MCF 10A (cell line): Measurements from ENCODE around the gene NUTF2. TPM values are rescaled to one million over a fixed set of nuclear protein-coding genes. Genes with fewer than 3 reads are reported as not detected.

Experiments used
- BruUV-seq: library from RNA; stranded (reverse); fragments of 400-500 nt; replicated peaks from 2 replicates; lab custom pipeline; 2021; lab: Mats Ljungman, UMichigan
- CTCF ChIA-PET: fragments of 300-600 bp; sonication (Branson Sonifier 250); formaldehyde crosslinking; extraction: SDS; loops from one replicate; lab custom pipeline; 2021; ENCODE audit warnings: antibody characterized with exemption, inconsistent platforms; lab: Yijun Ruan, JAX
- POLR2A ChIA-PET: fragments of 300-600, 350-650 bp; sonication (Branson Sonifier 250); formaldehyde crosslinking; extraction: SDS; loops from one replicate; lab custom pipeline; 2020; ENCODE audit warnings: antibody characterized with exemption, inconsistent platforms; lab: Yijun Ruan, JAX
- DNase-seq: peaks from one replicate; pipeline ENCODE4 v3.0.0-alpha.2; 2018; ENCODE audit not compliant: unreplicated experiment
- H3K27ac Mint-ChIP-seq: one replicate; pipeline ENCODE4 v1.8.0; 2022; ENCODE audit warnings: mild to moderate bottlenecking, low read depth, mixed read lengths; ENCODE audit not compliant: unreplicated experiment
- H3K27me3 Mint-ChIP-seq: one replicate; pipeline ENCODE4 v1.8.0; 2022; ENCODE audit warnings: mixed read lengths; ENCODE audit not compliant: insufficient read depth, unreplicated experiment
- H3K36me3 Mint-ChIP-seq: one replicate; pipeline ENCODE4 v1.8.0; 2022; ENCODE audit warnings: mild to moderate bottlenecking, moderate library complexity, mixed read lengths; ENCODE audit not compliant: insufficient read depth, unreplicated experiment
- H3K4me1 Mint-ChIP-seq: one replicate; pipeline ENCODE4 v1.8.0; 2022; ENCODE audit warnings: mixed read lengths; ENCODE audit not compliant: insufficient read depth, unreplicated experiment
- H3K4me3 Mint-ChIP-seq: one replicate; pipeline ENCODE4 v1.8.0; 2022; ENCODE audit warnings: mild to moderate bottlenecking, moderate library complexity, mixed read lengths; ENCODE audit not compliant: unreplicated experiment
- H3K9me3 Mint-ChIP-seq: one replicate; pipeline ENCODE4 v1.8.0; 2022; ENCODE audit warnings: mixed read lengths; ENCODE audit not compliant: unreplicated experiment
- intact Hi-C: fragments of 100-400 bp; cut with micrococcal nuclease; formaldehyde crosslinking; loops from 2 replicates; pipeline ENCODE4 v1.14.1; 2022
- total RNA-seq: library from RNA; stranded (reverse); gene quantifications from 2 replicates; pipeline ENCODE4 v1.2.3, GENCODE V29; 2022
- TF ChIP-seq, protein P1 (sequence below): fragments of 200-600 bp; IDR thresholded peaks from one replicate; pipeline ENCODE4 v1.8.0; 2022; ENCODE audit warnings: antibody characterized with exemption, mild to moderate bottlenecking; ENCODE audit not compliant: unreplicated experiment

NUTF2 gene
- total RNA-seq, 1 experiment from 2014 or later = 133 TPM

DNA sequence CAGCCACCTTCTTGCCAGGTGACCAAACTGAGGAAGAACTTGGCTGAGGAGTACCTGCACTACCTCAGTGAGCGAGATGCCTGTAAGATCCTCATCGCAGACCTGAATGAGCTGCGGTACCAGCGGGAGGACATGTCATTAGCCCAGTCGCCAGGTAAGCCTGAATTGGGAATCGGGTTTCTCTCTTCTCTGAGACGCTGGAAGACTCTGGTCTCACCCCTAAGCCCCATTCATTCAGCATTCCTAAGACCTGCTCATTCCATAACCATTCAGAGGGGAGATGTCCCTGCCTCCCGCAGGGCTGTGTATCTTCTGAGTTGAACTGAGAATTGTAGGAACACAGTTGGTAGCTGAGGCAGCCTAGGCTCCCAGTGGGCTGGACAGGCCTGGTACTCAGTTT lies 21.6 kb upstream of the NUTF2 start:
- H3K9me3 Mint-ChIP-seq = no peaks in the 10 kb centered on the region
- no peak overlapping the region for H3K4me3 Mint-ChIP-seq
- no peaks in the 10 kb centered on the region for H3K27me3 Mint-ChIP-seq
- ChIA-PET CTCF (interaction anchor here (0.6 to 3.7 kb wide), 5 partner anchors 9 to 330 kb away, joined by 3 to 34 read pairs (median 3); no protein-coding TSS in a partner anchor), POLR2A (no interaction called here)
- intact Hi-C loops = no loop called here
- H3K36me3 Mint-ChIP-seq = no peaks in the 10 kb centered on the region
- no peak for DNase-seq
- BruUV-seq = no TSS peak
- H3K4me1 Mint-ChIP-seq = no peaks in the 10 kb centered on the region
- no peak overlapping the region for H3K27ac Mint-ChIP-seq
- TF ChIP-seq, protein P1, sequence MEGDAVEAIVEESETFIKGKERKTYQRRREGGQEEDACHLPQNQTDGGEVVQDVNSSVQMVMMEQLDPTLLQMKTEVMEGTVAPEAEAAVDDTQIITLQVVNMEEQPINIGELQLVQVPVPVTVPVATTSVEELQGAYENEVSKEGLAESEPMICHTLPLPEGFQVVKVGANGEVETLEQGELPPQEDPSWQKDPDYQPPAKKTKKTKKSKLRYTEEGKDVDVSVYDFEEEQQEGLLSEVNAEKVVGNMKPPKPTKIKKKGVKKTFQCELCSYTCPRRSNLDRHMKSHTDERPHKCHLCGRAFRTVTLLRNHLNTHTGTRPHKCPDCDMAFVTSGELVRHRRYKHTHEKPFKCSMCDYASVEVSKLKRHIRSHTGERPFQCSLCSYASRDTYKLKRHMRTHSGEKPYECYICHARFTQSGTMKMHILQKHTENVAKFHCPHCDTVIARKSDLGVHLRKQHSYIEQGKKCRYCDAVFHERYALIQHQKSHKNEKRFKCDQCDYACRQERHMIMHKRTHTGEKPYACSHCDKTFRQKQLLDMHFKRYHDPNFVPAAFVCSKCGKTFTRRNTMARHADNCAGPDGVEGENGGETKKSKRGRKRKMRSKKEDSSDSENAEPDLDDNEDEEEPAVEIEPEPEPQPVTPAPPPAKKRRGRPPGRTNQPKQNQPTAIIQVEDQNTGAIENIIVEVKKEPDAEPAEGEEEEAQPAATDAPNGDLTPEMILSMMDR = no peak

DNA sequence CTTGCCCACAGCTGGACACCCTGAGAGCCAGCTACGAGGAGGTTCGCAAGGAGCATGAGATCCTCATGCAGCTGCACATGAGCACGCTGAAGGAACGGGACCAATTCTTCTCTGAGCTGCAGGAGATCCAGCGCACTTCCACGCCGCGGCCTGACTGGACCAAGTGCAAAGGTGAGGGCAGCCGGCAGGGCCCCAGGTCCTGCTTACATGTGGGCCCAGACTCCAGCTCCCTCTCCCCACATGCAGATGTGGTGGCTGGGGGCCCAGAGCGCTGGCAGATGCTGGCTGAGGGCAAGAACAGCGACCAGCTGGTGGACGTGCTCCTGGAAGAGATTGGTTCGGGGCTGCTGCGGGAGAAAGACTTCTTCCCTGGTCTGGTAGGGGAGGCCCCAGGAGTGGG lies 20.8 kb upstream of the NUTF2 start:
- TF ChIP-seq, protein P1 = no peak
- no TSS peak for BruUV-seq
- H3K27me3 Mint-ChIP-seq = no peaks in the 10 kb centered on the region
- ChIA-PET CTCF (interaction anchor here (0.6 to 3.7 kb wide), 4 partner anchors 10 to 139 kb away, joined by 3 to 34 read pairs (median 4); no protein-coding TSS in a partner anchor), POLR2A (interaction anchor here (0.6 to 1.8 kb wide), 2 partner anchors 110 to 122 kb away, joined by 5 read pairs; partner anchors contain the start of gene PSMB10)
- H3K36me3 Mint-ChIP-seq = peaks cover 6% of the 10 kb centered on the region
- no peaks in the 10 kb centered on the region for H3K9me3 Mint-ChIP-seq
- intact Hi-C loops = no loop called here
- H3K27ac Mint-ChIP-seq = no peak overlapping the region
- DNase-seq = no peak
- no peaks in the 10 kb centered on the region for H3K4me1 Mint-ChIP-seq
- no peak overlapping the region for H3K4me3 Mint-ChIP-seq

DNA sequence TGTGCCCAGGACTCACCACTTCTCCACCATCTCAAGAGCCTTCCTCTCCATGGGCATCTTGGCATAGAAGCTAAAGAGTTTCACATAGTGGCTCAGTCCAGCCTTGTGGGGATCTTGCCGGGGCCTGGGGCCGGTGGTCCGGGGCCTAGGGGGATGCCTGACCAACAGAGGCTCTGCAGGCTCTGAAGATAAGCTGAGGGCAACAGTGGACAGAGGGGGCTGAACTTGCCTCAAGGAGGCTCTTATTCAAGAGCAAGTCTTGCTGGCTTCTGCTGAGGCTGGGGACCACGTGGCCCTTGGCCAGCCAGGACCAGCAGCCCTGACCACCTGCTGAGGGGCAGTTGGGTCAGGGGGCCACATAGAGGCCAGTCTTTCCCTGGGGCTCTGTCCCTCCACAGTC lies 18.1 kb upstream of the NUTF2 start:
- no peaks in the 10 kb centered on the region for H3K9me3 Mint-ChIP-seq
- no peak overlapping the region for H3K27ac Mint-ChIP-seq
- H3K36me3 Mint-ChIP-seq = peaks cover 10% of the 10 kb centered on the region
- POLR2A ChIA-PET = no interaction called here
- CTCF ChIA-PET = interaction anchor here (0.5 to 3.7 kb wide), 4 partner anchors 12 to 314 kb away, joined by 3 to 34 read pairs (median 4); no protein-coding TSS in a partner anchor
- TF ChIP-seq, protein P1 = no peak
- no peak overlapping the region for H3K4me3 Mint-ChIP-seq
- BruUV-seq = no TSS peak
- no peak for DNase-seq
- no peaks in the 10 kb centered on the region for H3K27me3 Mint-ChIP-seq
- H3K4me1 Mint-ChIP-seq = peaks cover 9% of the 10 kb centered on the region
- intact Hi-C loops = no loop called here

DNA sequence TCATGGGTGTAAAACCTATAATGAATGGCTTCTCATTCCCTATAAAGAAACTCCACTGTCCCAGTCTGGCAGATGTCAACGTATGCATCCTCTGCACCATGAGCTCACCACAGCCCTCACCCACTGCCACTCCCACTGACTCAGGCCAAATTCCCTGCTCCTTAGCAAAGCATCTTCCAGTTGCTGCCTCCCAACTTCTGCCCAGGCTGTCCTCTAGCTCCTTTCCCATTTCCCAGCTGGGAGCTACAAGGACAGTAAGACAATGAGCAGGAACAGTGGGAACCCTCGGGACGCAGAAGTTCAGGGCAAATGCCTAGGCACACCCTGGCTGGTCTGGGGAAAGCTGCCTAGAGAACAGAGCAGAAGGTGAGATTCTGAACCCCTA lies 13.7 kb upstream of the NUTF2 start:
- Mint-ChIP-seq H3K27me3 (no peaks in the 10 kb centered on the region), H3K36me3 (peaks cover 10% of the 10 kb centered on the region), H3K4me3 (peak overlapping the region; percentile 93), H3K9me3 (no peaks in the 10 kb centered on the region), H3K4me1 (peaks cover 9% of the 10 kb centered on the region), H3K27ac (peak overlapping the region; percentile 91)
- ChIA-PET CTCF (interaction anchor here (0.5 to 2.5 kb wide), 12 partner anchors 8 to 282 kb away, joined by 3 to 20 read pairs (median 3); partner anchors contain the start of gene TSNAXIP1), POLR2A (interaction anchor here (0.7 to 1.9 kb wide), 11 partner anchors 12 to 259 kb away, joined by 3 to 19 read pairs (median 6); partner anchors contain the start of genes GFOD2, NUTF2, PSKH1 and RANBP10)
- intact Hi-C loops = loop anchor here (5.0 kb wide), 1 partner anchor 94 kb away; no protein-coding TSS in a partner anchor
- TF ChIP-seq, protein P1 = no peak
- no TSS peak for BruUV-seq
- DNase-seq = peak; percentile 38
